Measurements from ENCODE around the gene CTRB1.
"Not testable (repeated sequence)": the region's sequence is repeated elsewhere in the genome, so short reads cannot be mapped to it uniquely, and the experiment has no call there.

DNA sequence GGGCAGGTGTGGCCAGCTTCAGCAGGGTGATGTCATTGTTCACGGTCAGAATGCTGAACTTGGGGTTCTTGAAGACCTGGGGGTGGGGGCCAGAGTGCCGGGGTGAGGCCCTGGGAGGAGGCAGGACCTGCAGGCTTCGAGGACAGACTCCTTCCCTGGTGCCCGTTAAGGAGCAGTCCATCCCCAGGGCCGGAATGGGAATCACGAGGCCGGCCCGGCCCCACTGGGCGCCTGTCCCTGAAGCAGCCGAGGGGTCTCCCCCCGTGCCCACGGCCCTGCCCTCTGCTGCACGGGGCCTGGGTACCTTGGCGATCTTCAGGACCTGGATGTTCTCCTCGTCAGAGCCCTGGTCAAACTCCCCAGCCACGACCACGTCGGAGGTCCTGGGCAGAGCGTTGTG is 13.3 kb upstream of the CTRB1 start:
- not testable (repeated sequence) for TF ChIP-seq CHD4 (IDR thresholded peaks at IDR 0.05; ENCODE audit: borderline replicate concordance); POLR2A (IDR thresholded peaks at IDR 0.05; ENCODE audit: low read length); ZSCAN20 (CRISPR knock-in tag; IDR thresholded peaks at IDR 0.05); MAFK (IDR thresholded peaks at IDR 0.05; ENCODE audit: partially characterized antibody); ZFP36 (IDR thresholded peaks at IDR 0.05; ENCODE audit: borderline replicate concordance, partially characterized antibody); JUN (IDR thresholded peaks at IDR 0.05)
- TF ChIP-seq, protein P1, sequence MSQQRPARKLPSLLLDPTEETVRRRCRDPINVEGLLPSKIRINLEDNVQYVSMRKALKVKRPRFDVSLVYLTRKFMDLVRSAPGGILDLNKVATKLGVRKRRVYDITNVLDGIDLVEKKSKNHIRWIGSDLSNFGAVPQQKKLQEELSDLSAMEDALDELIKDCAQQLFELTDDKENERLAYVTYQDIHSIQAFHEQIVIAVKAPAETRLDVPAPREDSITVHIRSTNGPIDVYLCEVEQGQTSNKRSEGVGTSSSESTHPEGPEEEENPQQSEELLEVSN (IDR thresholded peaks at IDR 0.05; ENCODE audit: borderline replicate concordance, low read depth), result not testable (repeated sequence)
- TF ChIP-seq, protein P2, sequence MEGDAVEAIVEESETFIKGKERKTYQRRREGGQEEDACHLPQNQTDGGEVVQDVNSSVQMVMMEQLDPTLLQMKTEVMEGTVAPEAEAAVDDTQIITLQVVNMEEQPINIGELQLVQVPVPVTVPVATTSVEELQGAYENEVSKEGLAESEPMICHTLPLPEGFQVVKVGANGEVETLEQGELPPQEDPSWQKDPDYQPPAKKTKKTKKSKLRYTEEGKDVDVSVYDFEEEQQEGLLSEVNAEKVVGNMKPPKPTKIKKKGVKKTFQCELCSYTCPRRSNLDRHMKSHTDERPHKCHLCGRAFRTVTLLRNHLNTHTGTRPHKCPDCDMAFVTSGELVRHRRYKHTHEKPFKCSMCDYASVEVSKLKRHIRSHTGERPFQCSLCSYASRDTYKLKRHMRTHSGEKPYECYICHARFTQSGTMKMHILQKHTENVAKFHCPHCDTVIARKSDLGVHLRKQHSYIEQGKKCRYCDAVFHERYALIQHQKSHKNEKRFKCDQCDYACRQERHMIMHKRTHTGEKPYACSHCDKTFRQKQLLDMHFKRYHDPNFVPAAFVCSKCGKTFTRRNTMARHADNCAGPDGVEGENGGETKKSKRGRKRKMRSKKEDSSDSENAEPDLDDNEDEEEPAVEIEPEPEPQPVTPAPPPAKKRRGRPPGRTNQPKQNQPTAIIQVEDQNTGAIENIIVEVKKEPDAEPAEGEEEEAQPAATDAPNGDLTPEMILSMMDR (IDR thresholded peaks at IDR 0.05), result not testable (repeated sequence)
- TF ChIP-seq, protein P3, sequence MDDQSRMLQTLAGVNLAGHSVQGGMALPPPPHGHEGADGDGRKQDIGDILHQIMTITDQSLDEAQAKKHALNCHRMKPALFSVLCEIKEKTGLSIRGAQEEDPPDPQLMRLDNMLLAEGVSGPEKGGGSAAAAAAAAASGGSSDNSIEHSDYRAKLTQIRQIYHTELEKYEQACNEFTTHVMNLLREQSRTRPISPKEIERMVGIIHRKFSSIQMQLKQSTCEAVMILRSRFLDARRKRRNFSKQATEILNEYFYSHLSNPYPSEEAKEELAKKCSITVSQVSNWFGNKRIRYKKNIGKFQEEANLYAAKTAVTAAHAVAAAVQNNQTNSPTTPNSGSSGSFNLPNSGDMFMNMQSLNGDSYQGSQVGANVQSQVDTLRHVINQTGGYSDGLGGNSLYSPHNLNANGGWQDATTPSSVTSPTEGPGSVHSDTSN (IDR thresholded peaks at IDR 0.05), result not testable (repeated sequence)

Measured in A549 (cell line).